Measurements from ENCODE around the gene SPTBN1.

The SPTBN1 gene

DNA sequence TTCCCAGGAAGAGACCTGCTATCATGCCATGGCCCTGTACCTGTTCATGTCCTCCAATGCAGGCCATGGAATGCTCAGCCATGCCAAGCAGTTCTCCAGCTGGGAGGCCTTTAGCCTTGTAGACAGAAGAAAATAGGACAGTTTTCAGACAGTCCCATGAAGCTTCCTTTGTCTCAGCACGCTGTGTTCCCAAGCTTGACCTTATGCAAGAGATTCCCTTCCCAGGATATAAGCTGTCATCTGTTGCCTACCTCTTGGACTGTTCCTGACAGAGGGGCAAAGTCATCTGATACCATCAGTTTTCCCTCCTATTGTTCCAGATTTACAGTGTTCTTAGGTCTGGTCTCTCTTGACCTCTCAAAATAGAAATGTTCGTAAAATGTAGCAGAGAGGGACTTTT, 170.8 kb downstream of the SPTBN1 start:
- no peak for DNase-seq (ENCODE audit: low read depth)
- no peak overlapping the region for H3K4me3 ChIP-seq (ENCODE audit: control insufficient read depth, low read depth, low read length)
- TF ChIP-seq, protein P1, sequence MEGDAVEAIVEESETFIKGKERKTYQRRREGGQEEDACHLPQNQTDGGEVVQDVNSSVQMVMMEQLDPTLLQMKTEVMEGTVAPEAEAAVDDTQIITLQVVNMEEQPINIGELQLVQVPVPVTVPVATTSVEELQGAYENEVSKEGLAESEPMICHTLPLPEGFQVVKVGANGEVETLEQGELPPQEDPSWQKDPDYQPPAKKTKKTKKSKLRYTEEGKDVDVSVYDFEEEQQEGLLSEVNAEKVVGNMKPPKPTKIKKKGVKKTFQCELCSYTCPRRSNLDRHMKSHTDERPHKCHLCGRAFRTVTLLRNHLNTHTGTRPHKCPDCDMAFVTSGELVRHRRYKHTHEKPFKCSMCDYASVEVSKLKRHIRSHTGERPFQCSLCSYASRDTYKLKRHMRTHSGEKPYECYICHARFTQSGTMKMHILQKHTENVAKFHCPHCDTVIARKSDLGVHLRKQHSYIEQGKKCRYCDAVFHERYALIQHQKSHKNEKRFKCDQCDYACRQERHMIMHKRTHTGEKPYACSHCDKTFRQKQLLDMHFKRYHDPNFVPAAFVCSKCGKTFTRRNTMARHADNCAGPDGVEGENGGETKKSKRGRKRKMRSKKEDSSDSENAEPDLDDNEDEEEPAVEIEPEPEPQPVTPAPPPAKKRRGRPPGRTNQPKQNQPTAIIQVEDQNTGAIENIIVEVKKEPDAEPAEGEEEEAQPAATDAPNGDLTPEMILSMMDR (conservative IDR thresholded peaks at IDR 0.05; ENCODE audit: control insufficient read depth, insufficient read depth, low read depth, low read length): no peak

DNA sequence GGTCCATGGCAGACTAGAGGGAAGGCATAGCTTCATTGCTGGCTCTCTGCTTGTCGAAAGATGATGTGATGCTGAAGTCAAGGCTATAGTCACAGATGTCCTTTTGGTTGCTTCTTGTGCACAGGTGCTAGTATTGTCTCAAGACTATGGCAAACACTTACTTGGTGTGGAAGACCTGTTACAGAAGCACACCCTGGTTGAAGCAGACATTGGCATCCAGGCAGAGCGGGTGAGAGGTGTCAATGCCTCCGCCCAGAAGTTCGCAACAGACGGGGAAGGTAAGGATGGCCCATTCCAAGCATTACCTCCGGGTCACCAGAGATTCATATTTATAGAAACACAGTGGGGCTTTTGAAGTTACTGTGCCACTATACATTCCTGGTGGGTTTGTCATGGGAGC, 171.8 kb downstream of the SPTBN1 start:
- TF ChIP-seq, protein P1 (conservative IDR thresholded peaks at IDR 0.05; ENCODE audit: control insufficient read depth, insufficient read depth, low read depth, low read length): no peak
- no peak for DNase-seq (ENCODE audit: low read depth)
- H3K4me3 ChIP-seq (ENCODE audit: control insufficient read depth, low read depth, low read length): no peak overlapping the region

DNA sequence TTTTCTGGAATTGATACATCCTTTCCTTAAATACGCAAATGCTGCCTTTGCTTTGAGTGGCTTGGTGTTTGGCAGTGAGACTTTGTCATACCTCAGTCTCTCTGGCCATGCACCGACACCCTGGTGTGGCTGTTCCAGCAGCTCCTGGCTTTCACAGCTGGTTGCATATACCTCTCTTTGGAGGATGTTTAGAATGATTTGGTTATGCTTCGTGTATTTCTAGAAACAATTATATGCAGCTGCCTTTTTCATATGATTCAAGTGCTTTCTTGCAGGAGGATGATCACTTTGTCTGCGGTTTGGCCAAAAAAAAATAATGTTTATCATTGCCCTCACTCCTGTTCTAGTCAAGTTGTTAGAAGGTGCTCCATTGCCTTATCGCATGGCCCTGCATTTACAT, 172.3 kb downstream of the SPTBN1 start:
- TF ChIP-seq, protein P1 (conservative IDR thresholded peaks at IDR 0.05; ENCODE audit: control insufficient read depth, insufficient read depth, low read depth, low read length): no peak
- DNase-seq (ENCODE audit: low read depth): no peak
- H3K4me3 ChIP-seq (ENCODE audit: control insufficient read depth, low read depth, low read length): no peak overlapping the region

DNA sequence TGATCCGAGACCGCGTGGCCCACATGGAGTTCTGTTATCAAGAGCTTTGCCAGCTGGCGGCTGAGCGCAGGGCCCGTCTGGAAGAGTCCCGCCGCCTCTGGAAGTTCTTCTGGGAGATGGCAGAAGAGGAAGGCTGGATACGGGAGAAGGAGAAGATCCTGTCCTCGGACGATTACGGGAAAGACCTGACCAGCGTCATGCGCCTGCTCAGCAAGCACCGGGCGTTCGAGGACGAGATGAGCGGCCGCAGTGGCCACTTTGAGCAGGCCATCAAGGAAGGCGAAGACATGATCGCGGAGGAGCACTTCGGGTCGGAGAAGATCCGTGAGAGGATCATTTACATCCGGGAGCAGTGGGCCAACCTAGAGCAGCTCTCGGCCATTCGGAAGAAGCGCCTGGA, 172.8 kb downstream of the SPTBN1 start:
- DNase-seq (ENCODE audit: low read depth): no peak
- no peak overlapping the region for H3K4me3 ChIP-seq (ENCODE audit: control insufficient read depth, low read depth, low read length)
- TF ChIP-seq, protein P1 (conservative IDR thresholded peaks at IDR 0.05; ENCODE audit: control insufficient read depth, insufficient read depth, low read depth, low read length): no peak

DNA sequence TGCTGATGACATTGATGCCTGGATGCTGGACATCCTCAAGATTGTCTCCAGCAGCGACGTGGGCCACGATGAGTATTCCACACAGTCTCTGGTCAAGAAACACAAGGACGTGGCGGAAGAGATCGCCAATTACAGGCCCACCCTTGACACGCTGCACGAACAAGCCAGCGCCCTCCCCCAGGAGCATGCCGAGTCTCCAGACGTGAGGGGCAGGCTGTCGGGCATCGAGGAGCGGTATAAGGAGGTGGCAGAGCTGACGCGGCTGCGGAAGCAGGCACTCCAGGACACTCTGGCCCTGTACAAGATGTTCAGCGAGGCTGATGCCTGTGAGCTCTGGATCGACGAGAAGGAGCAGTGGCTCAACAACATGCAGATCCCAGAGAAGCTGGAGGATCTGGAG, 173.3 kb downstream of the SPTBN1 start:
- DNase-seq (ENCODE audit: low read depth): no peak
- TF ChIP-seq, protein P1 (conservative IDR thresholded peaks at IDR 0.05; ENCODE audit: control insufficient read depth, insufficient read depth, low read depth, low read length): no peak
- no peak overlapping the region for H3K4me3 ChIP-seq (ENCODE audit: control insufficient read depth, low read depth, low read length)

DNA sequence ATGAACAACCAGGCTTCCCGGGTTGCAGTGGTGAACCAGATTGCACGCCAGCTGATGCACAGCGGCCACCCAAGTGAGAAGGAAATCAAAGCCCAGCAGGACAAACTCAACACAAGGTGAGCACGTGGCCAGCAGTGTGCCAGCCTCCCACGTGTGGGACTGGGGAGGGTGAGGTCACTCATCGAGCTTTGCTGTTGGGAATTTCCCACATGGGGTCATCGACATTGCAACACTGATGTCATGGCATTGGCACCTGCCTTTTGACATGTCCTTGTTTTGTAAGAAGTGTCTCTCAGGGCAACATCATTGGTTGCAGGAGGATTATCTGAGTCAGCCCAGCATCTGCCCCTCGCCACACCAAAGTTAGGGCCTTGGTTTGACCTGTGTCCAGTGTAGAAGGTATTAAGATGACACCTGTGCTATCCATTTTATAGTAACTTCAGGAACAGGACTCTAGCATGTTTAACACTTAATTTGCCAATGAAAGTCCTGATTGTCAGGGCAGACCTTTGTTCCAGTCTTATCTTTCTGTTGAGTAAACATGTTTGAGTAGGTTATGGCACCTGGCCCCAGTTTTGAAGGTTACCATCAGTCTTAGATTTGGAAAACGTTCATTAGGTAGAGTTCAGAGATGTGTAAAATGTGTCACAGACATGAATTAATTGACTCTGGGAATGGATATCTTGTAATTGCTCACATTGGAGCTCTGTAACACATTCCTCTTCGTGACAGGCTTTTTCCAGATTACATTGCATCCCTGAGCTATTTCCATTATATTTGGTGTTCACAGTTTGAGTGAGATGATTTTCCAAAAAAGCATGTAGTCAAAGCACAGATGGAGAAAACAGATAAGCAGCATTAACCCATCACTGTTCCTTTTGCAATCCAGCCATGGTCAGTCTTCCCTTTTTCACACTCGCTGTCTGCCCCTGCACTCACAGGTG, 174.1 kb downstream of the SPTBN1 start:
- no peak overlapping the region for H3K4me3 ChIP-seq (ENCODE audit: control insufficient read depth, low read depth, low read length)
- DNase-seq (ENCODE audit: low read depth): peak; percentile 78
- TF ChIP-seq, protein P1 (conservative IDR thresholded peaks at IDR 0.05; ENCODE audit: control insufficient read depth, insufficient read depth, low read depth, low read length): no peak
